Measurements from ENCODE around the gene PROM1.

GRCh38 chr4:16117164-16117563, 33.3 kb upstream of the PROM1 start:
- TF ChIP-seq POLR2A (IDR thresholded peaks at IDR 0.05) (no peak), EP300 (IDR thresholded peaks at IDR 0.05) (no peak)
